HuH-7.5 (cell line): Measurements from ENCODE around the gene EFNA5.

Experiments used
- DNase-seq: peaks from one replicate; pipeline ENCODE4 v3.0.0; 2011; ENCODE audit warnings: low spot score

EFNA5 gene

DNA sequence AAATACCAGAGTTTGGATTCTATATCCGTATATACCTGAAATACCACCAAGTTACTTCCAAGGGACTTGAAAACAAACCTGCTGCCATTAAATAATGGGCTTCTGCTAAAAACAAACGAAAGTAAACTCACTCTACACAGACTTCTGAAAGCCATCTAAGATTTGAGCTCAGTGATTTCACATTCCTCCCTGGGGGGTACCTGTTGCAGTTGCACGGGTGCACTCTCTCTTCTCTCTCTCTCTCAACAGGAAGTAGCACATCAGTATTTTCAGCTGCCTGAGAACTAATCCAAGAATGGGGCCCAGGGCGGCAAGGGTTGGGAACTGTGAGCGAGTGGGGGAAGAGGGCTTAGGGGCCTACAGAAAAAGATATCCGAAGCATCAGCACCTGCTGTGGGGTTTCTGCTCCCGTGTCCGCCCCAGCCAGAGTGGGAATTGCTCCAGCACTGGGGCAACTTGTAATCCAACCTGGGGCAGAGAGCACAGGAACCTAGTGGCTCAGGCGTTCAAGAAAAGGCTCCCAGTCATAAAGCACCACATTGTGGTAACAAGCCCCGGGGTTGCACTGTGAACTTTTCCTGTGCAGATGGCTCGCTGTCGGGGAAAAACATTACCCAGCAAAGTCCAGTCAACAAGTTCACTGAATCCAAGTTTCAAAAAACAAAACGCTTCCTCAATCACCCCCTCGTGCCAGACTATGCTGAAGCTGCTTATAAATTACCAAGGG, 99.8 kb downstream of the EFNA5 start:
- no peak for DNase-seq

GRCh38 chr5:107570181-107570580, 100.6 kb downstream of the EFNA5 start:
- no peak for DNase-seq

- DNase-seq = no peak
Measured at GRCh38 chr5:107567901-107568671, 102.7 kb downstream of the EFNA5 start.

GRCh38 chr5:107566986-107567385, 103.8 kb downstream of the EFNA5 start:
- no peak for DNase-seq

DNA sequence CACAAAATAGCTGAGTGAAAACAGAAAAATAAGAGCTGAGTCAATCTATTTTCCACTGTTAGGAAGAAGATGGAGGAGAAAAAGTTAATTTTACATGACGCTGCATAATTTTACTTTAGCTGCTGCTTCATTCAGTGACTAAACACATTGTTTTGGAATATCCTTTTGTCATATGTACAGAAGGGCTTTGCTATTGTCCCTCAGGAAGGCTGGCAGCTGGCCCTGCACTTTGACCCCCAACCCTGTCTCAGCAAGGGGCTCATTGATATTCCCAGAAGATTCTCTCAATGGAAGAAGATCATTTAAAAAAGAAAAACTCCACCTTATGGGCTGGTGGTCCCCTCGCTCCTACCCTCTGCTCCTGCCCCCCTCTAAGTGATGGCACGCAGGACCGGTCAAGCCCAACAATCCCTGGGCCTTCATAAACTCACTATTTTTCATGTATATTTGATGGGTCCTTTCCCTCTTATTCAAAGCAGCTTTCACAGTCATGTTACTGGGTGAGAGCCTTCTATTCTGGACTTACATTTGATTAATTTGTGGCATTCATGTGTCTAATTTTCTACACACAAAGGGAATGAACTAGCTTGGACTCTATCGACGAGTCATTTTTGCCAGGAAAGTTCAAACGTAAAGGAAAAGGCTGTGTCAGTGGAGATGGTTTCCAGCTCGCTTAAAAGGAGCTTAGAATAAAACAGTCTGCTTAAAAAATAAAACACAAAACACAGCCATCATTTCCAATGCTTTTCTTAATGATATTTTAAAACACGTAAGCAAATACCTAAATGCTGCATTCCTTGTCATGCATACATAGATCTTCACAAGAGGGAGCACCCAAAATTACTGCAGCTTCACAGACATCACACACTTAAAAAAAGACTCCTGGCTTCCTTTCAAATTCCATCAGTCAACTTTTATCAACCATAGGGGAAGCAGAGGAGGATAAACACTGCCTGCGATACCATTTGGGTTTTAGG, 104.7 kb downstream of the EFNA5 start:
- no peak for DNase-seq

GRCh38 chr5:107564931-107565372, 105.8 kb downstream of the EFNA5 start:
- DNase-seq = no peak

- no peak for DNase-seq
Measured at GRCh38 chr5:107563959-107564544, 106.7 kb downstream of the EFNA5 start.

GRCh38 chr5:107560377-107560776, 110.4 kb downstream of the EFNA5 start:
- DNase-seq = no peak

DNA sequence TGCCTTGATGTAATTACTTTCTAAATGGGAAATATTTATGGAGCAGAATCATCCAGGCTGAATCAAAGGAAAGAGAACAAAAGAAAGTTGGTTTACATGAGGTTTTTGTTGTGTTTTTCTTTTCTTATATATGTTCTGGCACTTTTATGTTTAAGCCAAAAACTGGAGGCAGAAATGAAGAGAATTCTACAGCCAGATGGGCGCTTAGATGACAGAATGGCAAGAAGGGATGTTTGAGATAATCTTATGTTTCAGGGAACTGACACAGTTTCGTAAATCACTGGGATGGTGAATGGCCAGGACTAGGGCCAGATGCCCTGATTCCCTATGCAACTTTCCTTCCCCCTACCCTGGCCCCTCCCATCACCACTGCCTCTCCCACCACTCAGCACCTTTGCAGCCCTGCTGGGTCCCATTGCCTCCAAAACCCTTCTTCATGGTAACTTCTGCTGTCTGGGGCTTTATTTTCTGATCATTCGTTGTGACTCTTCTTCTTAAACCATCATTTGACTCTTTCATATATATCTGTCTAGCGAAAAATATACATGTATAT, 111.8 kb downstream of the EFNA5 start:
- DNase-seq = no peak

GRCh38 chr5:107557051-107557658, 113.6 kb downstream of the EFNA5 start:
- no peak for DNase-seq

DNA sequence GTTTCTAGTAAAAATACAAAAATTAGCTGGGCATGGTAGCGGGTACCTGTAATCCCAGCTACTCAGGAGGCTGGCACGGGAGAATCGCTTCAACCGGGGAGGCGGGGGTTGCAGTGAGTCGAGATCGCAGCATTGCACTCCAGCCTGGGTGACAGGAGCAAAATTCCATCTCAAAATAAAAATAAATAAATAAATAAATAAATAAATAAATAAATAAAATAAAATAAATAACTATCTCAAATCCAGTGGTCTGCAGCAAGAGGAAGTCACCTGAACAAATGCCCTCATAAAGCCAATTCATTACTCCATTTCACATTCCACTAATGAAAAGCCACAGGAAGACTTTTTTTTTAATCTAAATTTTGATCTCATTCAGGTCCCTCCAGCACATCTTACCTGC, 114.2 kb downstream of the EFNA5 start:
- no peak for DNase-seq

- DNase-seq = no peak
Measured at GRCh38 chr5:107555425-107556090, 115.2 kb downstream of the EFNA5 start.

DNA sequence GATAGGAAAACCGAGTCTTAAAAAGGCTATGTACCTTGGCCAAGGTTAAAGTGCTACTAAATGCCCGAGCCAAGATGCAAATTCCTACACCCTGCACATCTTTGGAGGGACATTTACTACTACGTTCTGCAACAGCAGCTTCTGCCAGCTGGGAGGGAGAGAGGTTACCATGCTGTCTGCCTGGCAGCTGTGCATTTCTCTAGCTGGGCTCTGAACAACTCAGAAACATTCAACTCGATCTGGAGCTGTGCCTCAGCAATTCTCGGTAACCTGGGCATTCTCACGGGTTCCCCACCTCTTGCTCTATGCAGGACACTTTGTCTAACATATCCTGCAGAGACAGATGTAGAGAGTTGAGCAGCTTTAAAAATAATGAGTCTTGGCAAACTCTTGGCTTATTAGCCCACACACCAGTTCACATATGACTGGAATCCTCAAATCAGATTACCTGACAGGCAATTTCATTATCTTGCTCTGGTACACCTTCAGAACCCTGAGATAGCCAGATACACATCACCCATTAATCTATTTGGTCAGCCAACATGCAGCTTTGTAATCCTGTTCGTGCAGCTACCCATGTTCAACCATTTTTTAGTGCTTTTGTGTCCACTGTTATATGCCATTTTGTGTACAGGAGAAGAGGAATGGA, 115.8 kb downstream of the EFNA5 start:
- no peak for DNase-seq

DNA sequence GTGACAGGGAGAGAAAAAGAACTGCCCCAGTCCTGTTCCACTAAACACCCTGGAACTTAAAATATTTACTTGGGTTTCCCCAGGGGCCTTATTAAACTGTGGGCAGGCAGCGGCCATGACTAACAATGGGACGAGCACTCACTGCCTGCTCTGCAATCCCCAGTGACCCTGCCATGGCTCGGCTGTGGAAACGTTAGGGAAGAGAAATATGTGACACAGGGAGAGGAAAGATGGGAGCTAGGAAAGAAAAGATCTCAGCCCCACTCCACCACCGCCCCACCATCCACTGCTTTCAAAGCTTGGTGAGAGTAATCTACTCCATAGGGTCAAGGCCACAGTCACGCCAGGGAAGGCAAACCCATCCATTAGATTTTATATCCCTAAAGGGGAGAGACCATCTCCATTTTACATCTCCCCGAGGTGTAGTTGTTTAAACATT, 117.6 kb downstream of the EFNA5 start:
- no peak for DNase-seq

DNA sequence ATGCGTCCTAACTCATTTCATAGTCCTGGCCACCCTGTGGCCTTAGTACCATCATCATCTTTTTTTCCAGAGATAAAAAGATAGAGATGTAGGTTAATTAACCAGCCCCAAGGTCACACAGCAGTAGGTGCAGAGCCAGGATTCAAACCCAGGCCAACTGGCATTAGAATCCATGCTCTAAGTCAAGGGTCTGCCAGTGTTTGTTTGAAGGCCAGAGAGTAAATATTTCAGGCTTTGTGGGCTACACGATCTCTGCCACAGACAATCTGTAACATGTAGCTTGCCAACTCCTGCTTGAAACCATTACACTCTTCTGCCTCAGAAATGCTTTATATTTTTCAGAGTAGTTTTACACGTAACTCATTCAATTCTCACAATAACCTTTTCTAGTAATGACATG, 119.6 kb downstream of the EFNA5 start:
- DNase-seq = no peak

GRCh38 chr5:107549567-107549966, 121.2 kb downstream of the EFNA5 start:
- DNase-seq = no peak

GRCh38 chr5:107548477-107548876, 122.3 kb downstream of the EFNA5 start:
- DNase-seq = no peak

- no peak for DNase-seq
Measured at GRCh38 chr5:107546719-107547118, 124.0 kb downstream of the EFNA5 start.

- DNase-seq = no peak
Measured at GRCh38 chr5:107545486-107545885, 125.3 kb downstream of the EFNA5 start.

GRCh38 chr5:107544967-107545366, 125.8 kb downstream of the EFNA5 start:
- DNase-seq = no peak
